SK-N-SH treated with all-trans-retinoic acid at 6 μM for 48 hours (cell line): ENCODE results near the gene CCDC40.

Experiments used
- ARNTL ChIP-seq: fragments of 450-650 bp; formaldehyde crosslinking; IDR thresholded peaks from 2 replicates; pipeline ENCODE4 v1.5.0; 2020; ENCODE audit warnings: low read depth, mild to moderate bottlenecking, moderate library complexity, borderline replicate concordance
- CSRNP3 ChIP-seq: fragments of 250-450 bp; sonication (Bioruptor Pico); IDR thresholded peaks from 2 replicates; pipeline ENCODE4 v1.5.1; 2021; ENCODE audit warnings: mild to moderate bottlenecking, moderate library complexity
- ESRRG ChIP-seq: fragments of 250-450 bp; sonication (Bioruptor Pico); IDR thresholded peaks from 2 replicates; pipeline ENCODE4 v1.6.1; 2021; ENCODE audit warnings: mild to moderate bottlenecking
- PATZ1 ChIP-seq: fragments of 250-450 bp; sonication (Bioruptor Pico); IDR thresholded peaks from 2 replicates; pipeline ENCODE4 v1.8.0; 2020; ENCODE audit warnings: mild to moderate bottlenecking, moderate library complexity, borderline replicate concordance
- POU6F1 ChIP-seq: fragments of 250-450 bp; sonication (Bioruptor Pico); IDR thresholded peaks from 2 replicates; pipeline ENCODE4 v1.8.0; 2021; ENCODE audit warnings: low read depth, mild to moderate bottlenecking, moderate library complexity, borderline replicate concordance
- RARB ChIP-seq: fragments of 250-450 bp; sonication (Bioruptor Pico); IDR thresholded peaks from 2 replicates; pipeline ENCODE4 v1.8.0; 2021; ENCODE audit warnings: mild to moderate bottlenecking, moderate library complexity
- SNAI2 ChIP-seq: fragments of 250-450 bp; sonication (Bioruptor Pico); IDR thresholded peaks from 2 replicates; pipeline ENCODE4 v1.5.0; 2020; ENCODE audit warnings: mild to moderate bottlenecking, moderate library complexity
- TCF4 ChIP-seq: fragments of 250-450 bp; sonication (Bioruptor Pico); IDR thresholded peaks from 2 replicates; pipeline ENCODE4 v1.8.0; 2021; ENCODE audit warnings: mild to moderate bottlenecking, moderate library complexity, borderline replicate concordance
- ZFP3 ChIP-seq: fragments of 250-450 bp; sonication (Bioruptor Pico); IDR thresholded peaks from 2 replicates; pipeline ENCODE4 v1.5.0; 2020; ENCODE audit warnings: mild to moderate bottlenecking, moderate library complexity
- ZFP30 ChIP-seq: fragments of 450-650 bp; formaldehyde crosslinking; IDR thresholded peaks from 2 replicates; pipeline ENCODE4 v1.5.0; 2022; ENCODE audit warnings: mild to moderate bottlenecking, moderate library complexity

DNA sequence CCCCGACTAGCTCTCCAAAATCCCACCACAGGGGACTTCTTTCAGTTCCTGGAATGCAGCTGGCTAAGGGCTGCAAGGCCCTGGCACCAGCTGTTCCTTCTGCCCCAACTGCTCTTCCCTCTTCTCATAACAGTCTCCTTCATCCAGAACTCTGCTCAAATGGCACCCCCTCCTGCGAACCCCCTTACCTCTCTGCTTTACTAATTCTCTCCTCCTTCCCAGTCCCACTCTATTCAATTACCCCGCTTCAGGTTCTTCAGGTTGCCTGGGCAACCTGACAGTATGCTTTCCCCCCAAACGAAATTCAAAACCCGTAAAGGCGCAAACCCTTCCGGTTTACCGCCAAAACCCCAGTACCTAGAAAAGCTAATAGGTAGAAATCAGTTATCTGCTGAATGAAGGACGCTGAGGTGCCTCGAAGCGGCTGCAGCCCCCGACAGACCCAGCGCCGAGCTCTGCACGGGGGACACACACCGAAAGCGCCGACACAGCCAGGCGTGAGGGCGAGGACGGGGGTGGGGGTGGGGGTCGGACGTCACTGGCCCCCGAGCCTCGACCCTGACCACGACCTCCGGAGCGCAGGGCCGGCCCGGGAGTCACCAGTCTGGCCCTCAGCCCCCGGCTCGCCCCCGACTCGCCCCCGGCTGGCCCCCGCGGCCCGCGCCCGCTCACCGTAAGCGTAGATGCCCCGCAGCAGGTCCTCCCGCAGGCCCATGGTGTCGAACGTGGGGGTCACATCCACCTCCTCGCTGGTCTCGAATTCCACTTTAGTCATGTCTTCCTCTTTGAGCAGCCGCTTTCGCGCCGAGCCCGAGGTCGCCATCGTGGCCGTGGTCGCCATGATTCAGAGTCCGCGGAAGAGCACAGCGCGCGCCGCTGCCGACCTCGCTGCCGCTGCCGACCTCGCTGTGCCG, 109.9 kb downstream of the CCDC40 start:
- TF ChIP-seq SNAI2 (CRISPR knock-in tag) (no peak), CSRNP3 (no peak), ARNTL (CRISPR knock-in tag) (no peak), ZFP30 (CRISPR knock-in tag) (no peak), ESRRG (CRISPR knock-in tag) (no peak), PATZ1 (CRISPR knock-in tag) (no peak), POU6F1 (CRISPR knock-in tag) (no peak), ZFP3 (CRISPR knock-in tag) (no peak), TCF4 (no peak), RARB (CRISPR knock-in tag) (no peak)
